ENCODE results near the gene IQUB.
"Not testable (repeated sequence)": the region's sequence is repeated elsewhere in the genome, so short reads cannot be mapped to it uniquely, and the experiment has no call there.

The IQUB gene

DNA sequence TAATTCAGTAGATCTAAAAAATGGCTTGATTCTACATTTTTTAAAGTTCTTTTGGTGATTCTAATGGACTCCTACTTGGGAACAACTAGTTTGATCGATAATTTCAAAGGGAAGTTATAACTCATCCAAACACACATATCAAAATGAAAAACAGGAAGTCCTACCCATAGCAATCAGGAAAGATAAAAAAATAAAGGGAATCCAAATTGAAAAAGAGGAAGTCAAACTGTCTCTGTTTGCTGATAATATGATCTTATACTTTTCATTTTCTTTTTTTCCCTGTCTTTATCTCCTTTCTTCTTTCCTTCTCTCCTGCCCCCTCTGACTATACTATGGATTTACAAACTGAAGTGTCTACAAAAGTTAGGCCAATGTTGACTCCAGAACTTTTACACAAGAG, 118.8 kb downstream of the IQUB start:
- DNase-seq (ENCODE audit: low spot score): no peak

- peak; percentile 90 for DNase-seq (ENCODE audit: low spot score)
These were observed 124.0 kb downstream of the IQUB start for GRCh38 chr7:123410273-123410904.

DNA sequence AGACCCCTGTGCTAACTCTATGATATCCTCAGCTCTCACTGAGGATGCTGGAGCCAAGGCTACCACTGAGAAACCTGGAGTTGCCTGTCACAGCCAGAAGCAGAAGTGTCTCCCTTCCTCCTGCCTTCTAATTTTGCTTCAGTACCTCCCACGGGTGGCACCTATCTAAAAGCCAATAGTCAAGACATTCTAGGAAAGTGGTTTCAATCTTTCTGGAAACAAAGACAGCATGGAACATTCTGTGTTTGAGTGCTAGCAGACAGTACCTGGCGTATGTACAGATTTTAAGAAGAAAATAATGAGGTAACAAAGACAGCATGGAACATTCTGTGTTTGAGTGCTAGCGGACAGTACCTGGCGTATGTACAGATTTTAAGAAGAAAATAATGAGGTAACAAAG, 126.4 kb downstream of the IQUB start:
- not testable (repeated sequence) for DNase-seq (ENCODE audit: low spot score)
